Measurements from ENCODE around the gene ALKBH2.

The ALKBH2 gene

DNA sequence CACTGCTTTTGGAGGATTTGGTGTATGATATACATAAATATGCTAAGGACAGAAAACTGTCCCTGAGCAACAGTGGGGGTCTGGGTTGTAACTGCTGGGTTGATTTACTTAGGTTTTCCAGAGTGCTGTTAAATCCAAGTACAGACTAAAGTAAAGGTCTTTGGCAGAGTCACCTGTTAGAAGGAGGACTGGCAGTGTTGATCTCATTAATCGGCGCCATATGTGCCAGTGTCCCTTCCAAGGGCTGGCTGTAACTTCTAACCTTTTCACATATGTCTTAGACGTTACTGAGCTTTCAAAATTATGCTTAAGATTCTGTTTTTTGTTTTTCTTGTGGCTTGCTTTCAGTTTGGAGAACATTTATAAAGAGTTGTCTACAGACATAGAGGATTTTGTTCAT, 9.2 kb upstream of the ALKBH2 start:
- no peak overlapping the region for H3K4me3 ChIP-seq (ENCODE audit: low read depth, low read length)
- no peak for TF ChIP-seq CTCF (IDR thresholded peaks at IDR 0.05; ENCODE audit: insufficient read depth, low read depth, low read length, missing control alignments)
- DNase-seq (ENCODE audit: low read depth) = no peak

GRCh38 chr12:109100741-109101140, 7.5 kb upstream of the ALKBH2 start:
- no peak overlapping the region for H3K4me3 ChIP-seq (ENCODE audit: low read depth, low read length)
- no peak for TF ChIP-seq CTCF (IDR thresholded peaks at IDR 0.05; ENCODE audit: insufficient read depth, low read depth, low read length, missing control alignments)
- DNase-seq (ENCODE audit: low read depth) = no peak

- no peak for DNase-seq (ENCODE audit: low read depth)
- no peak overlapping the region for H3K4me3 ChIP-seq (ENCODE audit: low read depth, low read length)
Observed at GRCh38 chr12:109099431-109100020, 6.3 kb upstream of the ALKBH2 start.

GRCh38 chr12:109098651-109099050, 5.4 kb upstream of the ALKBH2 start:
- no peak for TF ChIP-seq CTCF (IDR thresholded peaks at IDR 0.05; ENCODE audit: insufficient read depth, low read depth, low read length, missing control alignments)

More at GRCh38 chr12:109099431-109100020, 6.3 kb upstream of the ALKBH2 start:
- no peak for TF ChIP-seq CTCF (IDR thresholded peaks at IDR 0.05; ENCODE audit: insufficient read depth, low read depth, low read length, missing control alignments)

DNA sequence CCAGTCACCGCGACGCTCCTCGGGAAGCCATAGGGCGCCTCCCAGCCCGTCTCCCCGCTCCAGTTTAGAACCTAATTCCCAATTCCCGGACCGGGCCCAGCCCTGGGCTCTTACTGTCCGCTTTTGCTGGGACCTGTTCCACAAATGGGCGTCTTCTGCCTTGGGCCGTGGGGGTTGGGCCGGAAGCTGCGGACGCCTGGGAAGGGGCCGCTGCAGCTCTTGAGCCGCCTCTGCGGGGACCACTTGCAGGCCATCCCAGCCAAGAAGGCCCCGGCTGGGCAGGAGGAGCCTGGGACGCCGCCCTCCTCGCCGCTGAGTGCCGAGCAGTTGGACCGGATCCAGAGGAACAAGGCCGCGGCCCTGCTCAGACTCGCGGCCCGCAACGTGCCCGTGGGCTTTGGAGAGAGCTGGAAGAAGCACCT, 4.9 kb upstream of the ALKBH2 start:
- no peak for TF ChIP-seq CTCF (IDR thresholded peaks at IDR 0.05; ENCODE audit: insufficient read depth, low read depth, low read length, missing control alignments)
- DNase-seq (ENCODE audit: low read depth) = no peak
- peak overlapping the region; percentile 91 for H3K4me3 ChIP-seq (ENCODE audit: low read depth, low read length)

More at GRCh38 chr12:109098651-109099050, 5.4 kb upstream of the ALKBH2 start:
- no peak for DNase-seq (ENCODE audit: low read depth)
- H3K4me3 ChIP-seq (ENCODE audit: low read depth, low read length) = peak overlapping the region; percentile 91

DNA sequence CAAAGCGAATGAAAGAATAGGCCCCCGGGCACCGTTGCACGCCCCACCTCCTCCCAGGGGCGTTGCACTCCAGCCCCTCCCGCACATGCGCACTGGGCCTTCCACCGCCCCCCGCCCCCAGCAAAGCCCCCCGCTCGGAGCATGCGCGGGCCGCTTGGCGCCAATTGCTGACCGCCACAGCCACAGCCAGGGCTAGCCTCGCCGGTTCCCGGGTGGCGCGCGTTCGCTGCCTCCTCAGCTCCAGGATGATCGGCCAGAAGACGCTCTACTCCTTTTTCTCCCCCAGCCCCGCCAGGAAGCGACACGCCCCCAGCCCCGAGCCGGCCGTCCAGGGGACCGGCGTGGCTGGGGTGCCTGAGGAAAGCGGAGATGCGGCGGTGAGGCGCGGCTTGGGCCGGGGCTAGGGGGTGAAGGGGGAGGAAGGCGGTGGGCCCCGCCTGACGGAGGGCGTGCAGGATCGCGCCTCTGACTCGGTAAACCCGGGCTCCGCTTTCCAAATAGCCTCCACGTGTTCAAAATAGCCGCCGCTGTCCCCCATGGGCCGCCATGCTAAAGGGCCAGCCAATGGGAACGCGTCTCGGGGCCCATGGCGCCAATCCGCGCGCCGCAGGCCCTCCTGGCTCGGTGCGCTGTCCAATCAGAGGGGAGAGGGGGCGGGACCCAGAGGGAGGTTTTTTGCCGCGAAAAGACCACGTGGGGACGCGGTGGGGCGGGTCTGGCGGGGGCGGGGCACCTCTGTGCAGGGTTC, 4.3 kb upstream of the ALKBH2 start, which contains the start of gene UNG:
UNG (plus strand) TSS at position 163 of the 748 bp plus-strand sequence; CDS start at position 246, 83 bp downstream.
- no peak for TF ChIP-seq CTCF (IDR thresholded peaks at IDR 0.05; ENCODE audit: insufficient read depth, low read depth, low read length, missing control alignments)
- H3K4me3 ChIP-seq (ENCODE audit: low read depth, low read length) = peak within 1 kb of the TSS; percentile 91
- DNase-seq (ENCODE audit: low read depth) = peak; percentile 97

All from GM12865 (cell line).